ENCODE measurements around the gene HEPACAM.

Gene HEPACAM

GRCh38 chr11:124886476-124886875 lies 49.4 kb downstream of the HEPACAM start:
- no peak overlapping the region for H3K9ac ChIP-seq (ENCODE audit: low read depth in 1 of 2, low read length in 2 of 2)
- H3K27me3 ChIP-seq (ENCODE audit: control insufficient read depth in 2 of 2, insufficient read depth in 2 of 2, low read length in 2 of 2), result no peaks in the 10 kb centered on the region
- no peaks in the 10 kb centered on the region for H3K36me3 ChIP-seq (ENCODE audit: control insufficient read depth in 2 of 2, insufficient read depth in 2 of 2, low read length in 2 of 2)
- H3K9me3 ChIP-seq (ENCODE audit: control insufficient read depth in 2 of 2, low read length in 2 of 2), result no peaks in the 10 kb centered on the region
- H3K4me3 ChIP-seq (ENCODE audit: low read length in 2 of 2), result no peak overlapping the region
- no peak overlapping the region for H3K27ac ChIP-seq (ENCODE audit: low read depth in 2 of 2, low read length in 2 of 2)
- peaks cover 3 to 5% of the 10 kb centered on the region in 2 donors for H3K4me1 ChIP-seq (ENCODE audit: control insufficient read depth in 2 of 2, insufficient read depth in 2 of 2, low read length in 2 of 2)

GRCh38 chr11:124884869-124885479 lies 50.9 kb downstream of the HEPACAM start:
- no peak overlapping the region for H3K9ac ChIP-seq (ENCODE audit: low read depth in 1 of 2, low read length in 2 of 2)
- H3K4me3 ChIP-seq (ENCODE audit: low read length in 2 of 2), result no peak overlapping the region
- no peak overlapping the region for H3K27ac ChIP-seq (ENCODE audit: low read depth in 2 of 2, low read length in 2 of 2)
- H3K4me1 ChIP-seq (ENCODE audit: control insufficient read depth in 2 of 2, insufficient read depth in 2 of 2, low read length in 2 of 2), result peaks cover 2 to 3% of the 10 kb centered on the region in 2 donors
- H3K36me3 ChIP-seq (ENCODE audit: control insufficient read depth in 2 of 2, insufficient read depth in 2 of 2, low read length in 2 of 2), result no peaks in the 10 kb centered on the region
- H3K9me3 ChIP-seq (ENCODE audit: control insufficient read depth in 2 of 2, low read length in 2 of 2), result no peaks in the 10 kb centered on the region
- H3K27me3 ChIP-seq (ENCODE audit: control insufficient read depth in 2 of 2, insufficient read depth in 2 of 2, low read length in 2 of 2), result no peaks in the 10 kb centered on the region

GRCh38 chr11:124884340-124884739 lies 51.5 kb downstream of the HEPACAM start:
- Histone ChIP-seq H3K9me3 (ENCODE audit: control insufficient read depth in 2 of 2, low read length in 2 of 2) (no peaks in the 10 kb centered on the region), H3K36me3 (ENCODE audit: control insufficient read depth in 2 of 2, insufficient read depth in 2 of 2, low read length in 2 of 2) (no peaks in the 10 kb centered on the region), H3K4me3 (ENCODE audit: low read length in 2 of 2) (no peak overlapping the region), H3K4me1 (ENCODE audit: control insufficient read depth in 2 of 2, insufficient read depth in 2 of 2, low read length in 2 of 2) (peaks cover 2 to 3% of the 10 kb centered on the region in 2 donors), H3K27me3 (ENCODE audit: control insufficient read depth in 2 of 2, insufficient read depth in 2 of 2, low read length in 2 of 2) (no peaks in the 10 kb centered on the region), H3K27ac (ENCODE audit: low read depth in 2 of 2, low read length in 2 of 2) (no peak overlapping the region), H3K9ac (ENCODE audit: low read depth in 1 of 2, low read length in 2 of 2) (no peak overlapping the region)

GRCh38 chr11:124882339-124883071 lies 53.3 kb downstream of the HEPACAM start:
- Histone ChIP-seq H3K27ac (ENCODE audit: low read depth in 2 of 2, low read length in 2 of 2) (no peak overlapping the region), H3K9me3 (ENCODE audit: control insufficient read depth in 2 of 2, low read length in 2 of 2) (no peaks in the 10 kb centered on the region), H3K4me1 (ENCODE audit: control insufficient read depth in 2 of 2, insufficient read depth in 2 of 2, low read length in 2 of 2) (peaks cover 2 to 3% of the 10 kb centered on the region in 2 donors), H3K36me3 (ENCODE audit: control insufficient read depth in 2 of 2, insufficient read depth in 2 of 2, low read length in 2 of 2) (no peaks in the 10 kb centered on the region), H3K9ac (ENCODE audit: low read depth in 1 of 2, low read length in 2 of 2) (no peak overlapping the region), H3K27me3 (ENCODE audit: control insufficient read depth in 2 of 2, insufficient read depth in 2 of 2, low read length in 2 of 2) (no peaks in the 10 kb centered on the region), H3K4me3 (ENCODE audit: low read length in 2 of 2) (no peak overlapping the region)

- Histone ChIP-seq H3K9ac (ENCODE audit: low read depth in 1 of 2, low read length in 2 of 2) (no peak overlapping the region), H3K9me3 (ENCODE audit: control insufficient read depth in 2 of 2, low read length in 2 of 2) (no peaks in the 10 kb centered on the region), H3K27me3 (ENCODE audit: control insufficient read depth in 2 of 2, insufficient read depth in 2 of 2, low read length in 2 of 2) (peaks cover 0 to under 1% of the 10 kb centered on the region in 2 donors), H3K4me1 (ENCODE audit: control insufficient read depth in 2 of 2, insufficient read depth in 2 of 2, low read length in 2 of 2) (peaks cover 4% of the 10 kb centered on the region in 2 donors), H3K36me3 (ENCODE audit: control insufficient read depth in 2 of 2, insufficient read depth in 2 of 2, low read length in 2 of 2) (no peaks in the 10 kb centered on the region), H3K4me3 (ENCODE audit: low read length in 2 of 2) (no peak overlapping the region), H3K27ac (ENCODE audit: low read depth in 2 of 2, low read length in 2 of 2) (no peak overlapping the region)
Measured at GRCh38 chr11:124880958-124881357, 54.9 kb downstream of the HEPACAM start.

- no peak overlapping the region for H3K9ac ChIP-seq (ENCODE audit: low read depth in 1 of 2, low read length in 2 of 2)
- H3K4me1 ChIP-seq (ENCODE audit: control insufficient read depth in 2 of 2, insufficient read depth in 2 of 2, low read length in 2 of 2), result peaks cover 4 to 8% of the 10 kb centered on the region in 2 donors
- H3K27me3 ChIP-seq (ENCODE audit: control insufficient read depth in 2 of 2, insufficient read depth in 2 of 2, low read length in 2 of 2), result peaks cover 0 to 7% of the 10 kb centered on the region in 2 donors
- H3K9me3 ChIP-seq (ENCODE audit: control insufficient read depth in 2 of 2, low read length in 2 of 2), result no peaks in the 10 kb centered on the region
- H3K36me3 ChIP-seq (ENCODE audit: control insufficient read depth in 2 of 2, insufficient read depth in 2 of 2, low read length in 2 of 2), result no peaks in the 10 kb centered on the region
- no peak overlapping the region for H3K4me3 ChIP-seq (ENCODE audit: low read length in 2 of 2)
- H3K27ac ChIP-seq (ENCODE audit: low read depth in 2 of 2, low read length in 2 of 2), result no peak overlapping the region
Measured at GRCh38 chr11:124880290-124880611, 55.6 kb downstream of the HEPACAM start.

GRCh38 chr11:124879493-124880289 lies 56.2 kb downstream of the HEPACAM start:
- Histone ChIP-seq H3K9me3 (ENCODE audit: control insufficient read depth in 2 of 2, low read length in 2 of 2) (no peaks in the 10 kb centered on the region), H3K36me3 (ENCODE audit: control insufficient read depth in 2 of 2, insufficient read depth in 2 of 2, low read length in 2 of 2) (no peaks in the 10 kb centered on the region), H3K9ac (ENCODE audit: low read depth in 1 of 2, low read length in 2 of 2) (no peak overlapping the region), H3K27ac (ENCODE audit: low read depth in 2 of 2, low read length in 2 of 2) (no peak overlapping the region), H3K4me3 (ENCODE audit: low read length in 2 of 2) (no peak overlapping the region), H3K27me3 (ENCODE audit: control insufficient read depth in 2 of 2, insufficient read depth in 2 of 2, low read length in 2 of 2) (peaks cover 0 to 13% of the 10 kb centered on the region in 2 donors), H3K4me1 (ENCODE audit: control insufficient read depth in 2 of 2, insufficient read depth in 2 of 2, low read length in 2 of 2) (peaks cover 4 to 8% of the 10 kb centered on the region in 2 donors)

- H3K27me3 ChIP-seq (ENCODE audit: control insufficient read depth in 2 of 2, insufficient read depth in 2 of 2, low read length in 2 of 2), result peaks cover 0 to 14% of the 10 kb centered on the region in 2 donors
- no peaks in the 10 kb centered on the region for H3K9me3 ChIP-seq (ENCODE audit: control insufficient read depth in 2 of 2, low read length in 2 of 2)
- H3K36me3 ChIP-seq (ENCODE audit: control insufficient read depth in 2 of 2, insufficient read depth in 2 of 2, low read length in 2 of 2), result no peaks in the 10 kb centered on the region
- no peak overlapping the region for H3K27ac ChIP-seq (ENCODE audit: low read depth in 2 of 2, low read length in 2 of 2)
- H3K4me3 ChIP-seq (ENCODE audit: low read length in 2 of 2), result no peak overlapping the region
- peaks cover 4 to 8% of the 10 kb centered on the region in 2 donors for H3K4me1 ChIP-seq (ENCODE audit: control insufficient read depth in 2 of 2, insufficient read depth in 2 of 2, low read length in 2 of 2)
- H3K9ac ChIP-seq (ENCODE audit: low read depth in 1 of 2, low read length in 2 of 2), result no peak overlapping the region
Measured at GRCh38 chr11:124878759-124879492, 56.9 kb downstream of the HEPACAM start.

- H3K27me3 ChIP-seq (ENCODE audit: control insufficient read depth in 2 of 2, insufficient read depth in 2 of 2, low read length in 2 of 2), result peaks cover under 1 to 20% of the 10 kb centered on the region in 2 donors
- H3K27ac ChIP-seq (ENCODE audit: low read depth in 2 of 2, low read length in 2 of 2), result no peak overlapping the region
- H3K4me3 ChIP-seq (ENCODE audit: low read length in 2 of 2), result no peak overlapping the region
- H3K9me3 ChIP-seq (ENCODE audit: control insufficient read depth in 2 of 2, low read length in 2 of 2), result no peaks in the 10 kb centered on the region
- H3K4me1 ChIP-seq (ENCODE audit: control insufficient read depth in 2 of 2, insufficient read depth in 2 of 2, low read length in 2 of 2), result peaks cover 4 to 8% of the 10 kb centered on the region in 2 donors
- H3K36me3 ChIP-seq (ENCODE audit: control insufficient read depth in 2 of 2, insufficient read depth in 2 of 2, low read length in 2 of 2), result no peaks in the 10 kb centered on the region
- H3K9ac ChIP-seq (ENCODE audit: low read depth in 1 of 2, low read length in 2 of 2), result no peak overlapping the region
Measured at GRCh38 chr11:124877910-124878758, 57.7 kb downstream of the HEPACAM start.

All from mucosa of rectum (tissue), 2 donors.